Middle frontal gyrus (tissue), 1 donor: ENCODE measurements around the gene CD37.

ENCODE experiments used
- DNase-seq: peaks from one replicate; pipeline ENCODE4 v3.0.0-alpha.2; 2015; ENCODE audit warnings: low spot score; ENCODE audit errors: extremely low spot score

CD37 gene

GRCh38 chr19:49344505-49345423 lies 9.6 kb downstream of the CD37 start:
- DNase-seq = no peak

- no peak for DNase-seq
Measured at GRCh38 chr19:49347191-49347590, 12.0 kb downstream of the CD37 start.

GRCh38 chr19:49347835-49348234 lies 12.6 kb downstream of the CD37 start:
- DNase-seq = no peak

- DNase-seq = no peak
Measured at GRCh38 chr19:49348305-49349189, 13.3 kb downstream of the CD37 start.

- DNase-seq = no peak
Measured at GRCh38 chr19:49349567-49349966, 14.4 kb downstream of the CD37 start.

- no peak for DNase-seq
Measured at GRCh38 chr19:49355909-49356353, 20.7 kb downstream of the CD37 start.

- no peak for DNase-seq
Measured at GRCh38 chr19:49356382-49356781, 21.2 kb downstream of the CD37 start.

- no peak for DNase-seq
Measured at GRCh38 chr19:49357186-49357585, 22.0 kb downstream of the CD37 start.

GRCh38 chr19:49359851-49360820 lies 24.9 kb downstream of the CD37 start:
- no peak for DNase-seq

GRCh38 chr19:49361438-49362047 lies 26.3 kb downstream of the CD37 start:
- DNase-seq = no peak

GRCh38 chr19:49362048-49362928 lies 27.1 kb downstream of the CD37 start, which contains the start of gene TEAD2:
Gene TEAD2, minus strand, starts transcription at chr19:49362416. Its CDS starts 2,341 bp downstream, at chr19:49360075.
- no peak for DNase-seq

- no peak for DNase-seq
Measured at GRCh38 chr19:49362929-49363267, 27.7 kb downstream of the CD37 start.

GRCh38 chr19:49363268-49364082 lies 28.3 kb downstream of the CD37 start, which contains the start of gene DKKL1:
Gene DKKL1, plus strand, starts transcription at chr19:49363877. Its CDS starts 122 bp downstream, at chr19:49363999.
- DNase-seq = no peak

GRCh38 chr19:49364083-49364737 lies 29.0 kb downstream of the CD37 start:
- DNase-seq = no peak

GRCh38 chr19:49366110-49366509 lies 30.9 kb downstream of the CD37 start:
- no peak for DNase-seq

- no peak for DNase-seq
Measured at GRCh38 chr19:49368711-49369358, 33.6 kb downstream of the CD37 start.

GRCh38 chr19:49371184-49371583 lies 36.0 kb downstream of the CD37 start:
- no peak for DNase-seq
